ENCODE data around the gene ATP6V1B1.

ATP6V1B1 gene

DNA sequence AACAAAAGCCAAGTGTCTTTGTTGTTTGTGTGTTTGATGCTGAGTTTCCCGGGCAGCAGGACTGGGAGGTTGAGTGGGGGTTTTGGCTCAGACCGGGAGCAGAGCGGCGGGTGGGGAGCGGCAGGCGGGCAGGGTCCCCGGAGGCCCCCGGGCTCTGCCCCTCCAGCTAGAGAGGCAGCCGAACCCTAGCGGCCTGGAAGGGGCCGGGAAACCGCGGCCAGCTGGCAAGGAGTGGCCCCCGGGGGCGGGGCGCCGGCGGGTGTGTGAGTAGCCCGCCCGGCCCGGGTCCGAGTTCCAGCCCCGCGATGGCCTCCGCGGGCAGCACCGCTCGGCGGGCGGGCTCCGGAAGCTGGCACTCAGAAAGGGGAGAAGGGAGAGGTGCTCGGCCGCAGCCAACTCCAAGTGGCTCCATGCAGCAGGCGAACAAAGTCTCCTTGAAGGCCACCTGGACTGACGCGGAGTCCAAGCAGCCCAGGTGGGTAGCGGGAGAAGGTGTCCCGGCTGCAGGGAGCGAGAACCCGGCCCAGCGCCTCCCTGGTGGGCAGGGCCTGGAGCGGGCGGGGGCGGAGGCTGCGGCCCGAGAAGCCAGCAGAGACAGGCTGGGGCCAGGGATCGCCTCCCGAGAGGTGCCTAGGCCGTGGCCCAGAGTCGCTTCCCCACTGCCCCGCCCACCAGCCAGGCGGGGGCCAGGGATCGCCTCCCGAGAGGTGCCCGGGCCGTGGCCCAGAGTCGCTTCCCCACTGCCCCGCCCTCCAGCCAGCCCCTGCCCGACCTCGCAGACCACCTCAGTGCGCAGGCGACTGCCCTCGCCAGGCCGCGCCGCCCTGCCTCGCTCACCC is 42.9 kb downstream of the ATP6V1B1 start, which contains the start of gene ANKRD53:
ANKRD53 (plus strand) TSS at position 290 of the 839 bp plus-strand sequence; CDS start at position 306, 16 bp downstream.
- no peak for FAIRE-seq

DNA sequence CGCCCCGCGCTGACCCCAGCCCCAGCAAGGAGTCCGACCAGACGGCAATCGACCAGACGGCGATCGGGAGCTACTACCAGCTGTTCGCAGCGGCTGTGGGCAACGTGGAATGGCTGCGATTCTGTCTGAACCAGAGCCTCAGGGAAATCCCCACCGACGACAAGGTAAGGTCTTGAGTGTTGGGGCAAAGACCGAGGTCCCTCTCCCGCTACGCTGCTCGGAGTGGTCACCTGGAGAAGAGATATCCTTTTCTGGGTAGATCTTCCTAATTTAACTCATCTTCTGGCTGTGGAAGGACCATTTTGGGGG is 43.4 kb downstream of the ATP6V1B1 start:
- FAIRE-seq: no peak

DNA sequence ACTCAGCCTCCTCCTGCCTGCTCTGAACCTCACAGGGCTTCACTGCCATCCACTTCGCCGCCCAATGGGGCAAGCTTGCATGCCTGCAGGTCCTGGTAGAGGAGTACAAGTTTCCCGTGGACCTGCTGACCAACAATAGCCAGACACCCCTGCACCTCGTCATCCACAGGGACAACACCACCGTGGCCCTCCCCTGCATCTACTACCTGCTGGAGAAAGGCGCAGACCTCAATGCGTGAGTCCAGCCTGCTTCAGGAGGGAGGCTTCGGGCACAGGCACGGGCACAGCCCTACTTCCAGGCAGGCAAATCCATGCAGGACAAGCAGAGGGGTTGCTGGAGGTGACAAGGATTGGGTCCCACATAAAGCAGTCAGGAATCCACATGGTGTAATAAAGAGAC is 43.9 kb downstream of the ATP6V1B1 start:
- FAIRE-seq: no peak

DNA sequence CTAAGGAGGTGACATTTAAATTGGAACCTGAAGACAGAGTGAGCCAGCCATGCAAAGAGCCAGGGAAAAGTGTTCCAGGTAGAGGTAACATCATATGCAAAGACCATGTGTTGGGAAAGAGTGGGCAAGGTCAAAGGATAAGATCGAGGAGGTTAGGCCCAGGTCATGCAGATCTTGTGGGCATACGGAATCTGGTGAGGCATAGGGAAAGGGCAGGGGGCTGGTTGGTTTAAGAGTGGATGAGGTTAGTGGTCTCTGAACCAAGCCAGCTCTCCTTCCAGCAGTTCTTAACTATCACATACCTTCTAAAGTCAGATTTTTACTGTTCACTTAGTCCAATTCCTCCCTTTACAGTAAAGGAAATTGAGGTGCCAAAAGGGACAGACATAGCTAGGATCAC is 45.7 kb downstream of the ATP6V1B1 start:
- FAIRE-seq: no peak

DNA sequence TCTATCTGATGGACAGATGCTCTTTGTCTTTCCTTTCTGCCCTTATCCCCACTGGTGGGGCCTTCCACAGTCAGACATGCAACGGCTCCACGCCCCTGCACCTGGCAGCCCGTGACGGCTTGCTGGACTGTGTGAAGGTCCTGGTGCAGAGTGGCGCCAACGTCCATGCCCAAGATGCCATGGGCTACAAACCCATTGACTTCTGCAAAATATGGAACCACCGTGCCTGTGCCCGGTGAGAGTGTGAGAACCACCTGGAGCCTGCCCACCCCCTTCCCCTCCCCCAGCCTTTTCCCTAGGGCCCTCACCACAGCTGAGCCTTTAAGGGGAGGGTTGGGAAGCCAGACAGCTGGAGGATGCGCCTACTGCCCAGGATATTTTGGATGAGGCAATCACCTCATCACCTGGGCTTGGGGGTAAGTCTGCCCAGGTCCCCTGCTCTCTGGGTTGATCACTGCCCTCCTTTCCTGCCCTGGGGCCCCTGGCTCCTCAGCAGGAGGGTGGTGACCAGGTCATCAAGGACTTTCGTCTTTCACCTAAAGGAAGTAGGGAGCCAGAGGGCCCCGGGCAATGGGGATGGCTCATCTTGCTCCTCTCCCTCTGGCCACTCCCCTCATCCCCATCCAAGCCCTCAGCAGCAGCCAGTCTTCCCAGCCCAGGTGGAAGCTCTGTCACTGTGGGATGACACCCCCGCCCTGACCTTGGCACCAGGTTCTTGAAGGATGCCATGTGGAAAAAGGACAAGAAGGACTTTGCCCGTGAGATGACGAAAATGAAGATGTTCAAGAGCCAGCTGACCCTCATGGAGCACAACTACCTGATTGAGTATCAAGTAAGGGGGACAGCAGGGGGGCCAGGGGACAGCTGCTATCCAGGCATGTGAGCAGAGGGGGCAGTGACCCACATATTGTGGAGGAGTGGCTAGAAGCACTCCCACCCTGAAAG is 46.4 kb downstream of the ATP6V1B1 start:
- no peak for FAIRE-seq

DNA sequence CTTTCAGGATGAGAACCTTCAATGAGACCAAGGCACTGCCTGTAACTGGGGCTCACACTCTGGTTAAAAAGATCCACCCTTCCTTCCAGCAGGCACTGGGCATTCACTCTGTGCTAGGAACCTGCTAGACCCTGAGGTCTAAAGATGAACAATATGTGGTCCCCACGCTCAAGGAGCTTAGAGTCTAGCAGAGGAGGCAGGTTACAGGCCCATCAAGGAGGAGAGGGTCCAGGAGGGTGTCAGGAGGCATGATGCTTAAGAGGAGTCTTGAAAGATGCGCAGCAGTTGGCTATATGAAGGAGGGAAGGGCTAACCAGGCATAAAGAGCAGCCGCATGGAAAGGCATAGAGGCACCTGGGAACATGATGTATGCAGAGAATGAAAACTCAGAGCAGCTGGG is 47.3 kb downstream of the ATP6V1B1 start:
- FAIRE-seq: no peak

DNA sequence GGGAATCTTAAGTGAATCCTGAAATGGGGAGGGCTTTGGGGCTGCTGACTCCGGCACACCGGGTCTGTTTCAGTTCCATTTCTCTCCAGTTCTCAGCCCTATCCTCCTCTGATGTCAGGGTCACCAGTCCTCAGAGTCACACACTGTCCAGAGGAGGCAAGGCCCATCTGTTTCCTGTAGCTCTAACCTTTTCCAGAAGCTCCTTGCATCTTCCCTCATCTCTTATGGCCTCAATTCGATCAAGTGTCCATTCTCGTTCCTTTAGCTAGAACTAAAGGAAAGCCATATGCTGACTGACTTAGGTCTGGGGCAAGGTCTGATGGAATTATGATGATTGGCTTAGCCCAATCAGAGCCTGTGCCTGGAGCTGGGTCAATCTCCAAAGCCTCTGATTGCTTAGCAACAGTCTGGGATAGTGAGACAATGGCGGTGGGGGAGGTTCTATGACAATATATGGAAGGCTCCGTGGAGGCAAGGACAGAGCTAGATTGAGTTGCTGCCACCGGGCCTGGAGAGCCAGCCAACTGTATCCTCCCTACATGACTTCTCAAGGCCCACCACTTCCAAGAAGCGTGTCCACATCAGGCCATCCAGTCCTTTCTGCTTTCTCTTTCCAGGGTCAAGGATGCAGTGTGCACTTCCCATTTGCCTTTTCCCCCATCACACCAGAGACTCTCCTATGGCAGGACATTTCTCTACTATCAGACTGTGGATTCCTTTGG is 48.0 kb downstream of the ATP6V1B1 start:
- FAIRE-seq: no peak

DNA sequence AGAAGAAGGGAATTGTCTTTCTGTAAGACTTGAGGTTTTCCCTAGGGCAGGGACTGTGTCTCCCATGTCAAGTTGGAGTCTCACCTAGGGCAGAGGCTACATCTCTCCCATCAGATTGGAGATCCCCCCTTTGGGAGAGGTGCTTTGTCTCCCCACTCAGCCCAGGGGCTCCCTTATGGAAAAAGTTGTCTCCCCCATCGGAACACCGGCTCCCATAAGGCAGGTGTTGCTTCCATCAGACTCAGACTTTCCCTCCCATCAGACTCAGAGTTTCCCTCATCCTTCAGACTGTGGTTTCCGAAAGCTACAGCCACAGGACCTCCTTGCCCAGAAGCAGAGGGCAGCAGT is 48.5 kb downstream of the ATP6V1B1 start:
- no peak for FAIRE-seq

DNA sequence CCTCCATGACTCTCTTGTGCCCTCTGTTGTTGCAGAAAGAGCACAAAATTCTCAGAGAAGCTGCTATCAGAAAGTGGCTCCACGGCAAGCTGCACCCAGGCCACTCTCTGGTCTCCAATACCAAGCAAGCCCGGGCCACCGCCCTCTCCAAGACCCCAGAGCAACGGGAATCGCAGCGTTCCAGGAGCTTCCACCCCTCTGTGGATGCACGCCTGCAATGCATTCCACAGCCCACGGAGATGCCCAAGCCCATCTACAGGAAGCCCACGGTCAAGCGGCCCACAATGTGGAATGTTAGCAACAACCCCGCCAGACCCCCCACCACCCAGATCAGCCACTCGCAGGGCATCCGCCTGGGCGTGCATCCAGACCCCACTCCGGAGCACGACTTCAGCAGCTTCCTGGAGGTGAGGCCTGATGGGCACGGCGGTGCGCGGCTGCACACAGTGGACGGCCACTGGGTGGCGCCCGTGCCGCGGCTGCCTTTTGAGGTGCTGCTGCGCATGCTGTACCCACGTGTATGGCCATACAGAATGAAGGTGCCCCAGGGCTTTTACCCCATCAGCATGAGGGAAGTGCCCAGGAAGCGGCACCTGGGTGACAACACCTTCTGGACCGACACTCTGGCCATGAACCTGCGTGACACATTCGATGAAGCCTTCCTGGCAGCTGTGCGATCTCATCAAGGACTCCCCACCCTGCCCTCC is 49.0 kb downstream of the ATP6V1B1 start:
- no peak for FAIRE-seq

DNA sequence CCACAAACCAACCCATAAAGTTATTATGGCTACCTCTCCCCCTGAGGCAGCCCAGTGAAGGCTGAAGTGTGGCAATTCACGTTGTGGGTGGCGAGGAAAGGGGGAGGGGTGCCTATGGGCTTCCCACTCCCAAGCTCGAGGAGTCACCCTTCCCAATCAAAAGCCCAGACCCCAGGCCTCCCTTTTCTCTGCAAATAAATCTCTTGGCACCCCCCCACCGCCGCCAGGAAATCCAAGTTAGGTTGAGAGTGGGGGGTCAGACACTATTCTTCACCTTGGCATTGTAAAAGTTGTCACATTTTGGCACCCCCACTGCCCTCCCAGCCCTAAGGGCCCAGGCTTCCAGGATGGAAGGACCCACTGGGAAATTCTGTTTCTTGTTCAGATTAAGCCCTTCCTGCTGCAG is 49.6 kb downstream of the ATP6V1B1 start:
- FAIRE-seq: no peak

DNA sequence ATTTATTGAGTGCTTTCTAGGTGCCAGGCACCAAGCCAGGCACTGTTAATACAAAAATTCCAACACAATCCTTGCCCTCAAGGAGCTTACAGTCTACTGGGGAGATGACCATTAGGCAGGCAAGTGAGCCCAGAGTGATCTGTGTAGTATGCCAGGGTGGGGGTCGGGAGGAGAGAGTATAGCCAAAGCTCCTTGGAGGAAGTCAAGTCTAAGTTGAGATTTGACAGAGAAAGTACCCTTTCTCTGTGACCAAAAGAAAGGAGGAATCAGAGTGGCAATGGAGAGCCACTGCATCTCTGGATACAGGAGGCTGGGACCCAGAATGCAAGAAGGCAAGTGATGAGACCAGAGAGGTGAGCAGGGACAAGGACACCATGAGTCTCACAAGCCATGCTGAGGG is 50.3 kb downstream of the ATP6V1B1 start:
- no peak for FAIRE-seq

DNA sequence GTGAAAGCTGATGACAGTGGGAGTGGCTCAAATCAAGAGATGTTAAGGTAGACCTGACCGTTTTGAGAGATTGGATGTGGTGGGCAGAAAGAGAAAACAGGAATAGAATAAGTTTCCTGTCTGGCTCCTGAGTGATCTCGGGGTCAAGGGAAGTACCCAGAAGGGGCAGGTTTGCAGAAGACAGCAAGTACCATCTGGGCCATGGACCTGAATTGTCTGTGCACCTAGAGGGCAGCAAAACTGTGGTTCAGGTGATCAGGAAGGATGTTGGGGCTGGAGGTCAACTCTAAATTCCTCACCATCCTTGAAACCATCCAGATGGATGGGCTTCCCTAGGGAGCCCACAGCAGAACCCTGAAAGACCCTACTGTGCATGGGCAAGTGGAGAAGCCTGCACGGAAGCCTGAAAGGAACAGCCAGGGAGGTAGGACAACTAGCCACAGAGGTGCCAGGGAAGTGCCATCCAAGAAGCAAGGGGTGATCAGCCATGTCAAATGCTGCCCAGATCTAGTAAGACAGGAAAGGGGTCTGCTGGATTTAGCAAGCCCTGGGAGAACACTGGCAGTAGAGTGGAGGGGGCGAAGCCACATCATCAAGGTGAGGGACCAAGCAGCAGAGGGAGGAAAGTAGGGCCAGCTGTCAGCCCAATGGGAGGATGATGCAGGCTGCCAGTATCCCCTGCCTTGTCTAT is 50.9 kb downstream of the ATP6V1B1 start:
- FAIRE-seq: no peak

DNA sequence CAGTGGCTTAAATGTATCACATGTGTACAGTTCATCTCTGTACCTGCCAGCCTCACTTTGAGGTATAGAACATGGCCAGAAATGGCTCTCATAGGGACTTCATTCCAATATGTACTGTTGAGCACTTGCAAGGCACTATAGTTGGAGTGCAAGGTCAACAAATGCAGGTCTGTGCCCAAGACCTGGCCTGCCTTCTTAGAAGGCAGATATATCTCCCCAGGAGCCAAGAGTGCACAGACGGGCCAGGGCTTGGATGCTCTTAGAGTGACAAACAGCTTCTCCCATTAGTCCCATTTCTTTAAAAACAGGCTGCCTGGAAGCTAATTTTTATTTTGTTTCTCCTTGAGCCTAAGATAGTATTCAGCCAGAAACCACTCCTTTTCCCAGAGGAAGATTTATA is 51.7 kb downstream of the ATP6V1B1 start:
- FAIRE-seq: no peak

DNA sequence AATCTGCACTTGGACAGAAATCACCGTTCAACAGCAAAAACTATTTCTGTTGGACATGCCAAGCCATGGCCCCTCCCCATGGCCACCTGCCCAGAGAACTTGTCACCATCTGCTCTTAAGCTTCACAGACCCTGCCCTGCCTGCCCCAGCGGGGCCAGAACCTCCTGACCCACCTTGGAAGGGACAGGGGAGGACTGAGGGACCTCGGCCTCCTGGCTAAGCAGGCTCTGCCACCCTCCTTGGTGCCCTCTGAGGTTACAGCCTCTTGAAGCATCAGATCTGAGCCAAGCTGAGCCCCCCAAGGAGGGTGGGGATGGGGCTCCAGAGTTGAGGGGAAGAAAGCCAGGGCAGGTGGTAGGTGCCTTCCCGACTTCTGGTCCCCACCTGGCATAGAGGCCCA is 52.5 kb downstream of the ATP6V1B1 start:
- no peak for FAIRE-seq

DNA sequence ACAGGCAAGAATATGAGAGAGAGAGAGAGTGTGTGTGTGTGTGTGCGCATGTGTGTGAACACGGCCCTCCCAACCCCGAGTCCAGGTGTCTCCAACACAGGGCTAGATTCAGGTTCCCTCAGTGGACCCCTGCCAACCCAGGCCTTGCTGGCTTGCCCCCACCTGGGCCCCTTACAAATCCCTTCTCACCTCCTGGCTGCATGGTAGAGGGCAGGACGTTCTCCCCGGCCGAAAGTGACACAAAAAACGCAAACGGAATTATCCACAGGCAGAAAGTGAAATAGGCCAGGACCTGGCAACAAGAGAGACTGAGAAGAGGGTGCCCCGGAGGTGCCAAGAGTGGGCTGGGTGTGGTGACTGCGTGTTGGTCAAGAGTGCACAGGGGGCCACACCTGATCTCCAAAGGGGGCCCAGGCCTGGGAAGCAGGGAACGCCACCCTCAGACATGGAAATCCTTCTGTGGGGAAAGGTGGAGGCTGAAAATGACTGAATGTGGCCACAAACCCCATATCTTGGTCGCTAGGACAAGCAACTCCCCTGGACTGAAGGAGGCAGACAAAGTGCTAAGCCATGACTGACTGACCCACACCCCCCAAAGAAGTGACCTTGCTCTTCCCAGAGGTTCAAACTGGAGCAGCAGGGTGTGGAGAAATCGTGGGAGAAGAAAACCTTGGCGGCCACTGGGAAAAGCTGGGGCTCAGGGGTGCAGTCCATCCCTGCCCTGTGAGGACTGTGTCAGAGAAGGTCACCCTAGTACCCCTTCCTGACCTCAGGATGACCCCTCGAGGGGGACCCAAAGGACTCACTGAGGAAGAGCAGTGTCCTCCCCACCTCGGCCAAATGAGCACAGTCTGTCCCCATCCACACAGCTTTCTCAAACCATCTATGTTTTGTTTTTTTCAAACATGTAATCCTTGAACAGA is 53.3 kb downstream of the ATP6V1B1 start:
- no peak for FAIRE-seq

DNA sequence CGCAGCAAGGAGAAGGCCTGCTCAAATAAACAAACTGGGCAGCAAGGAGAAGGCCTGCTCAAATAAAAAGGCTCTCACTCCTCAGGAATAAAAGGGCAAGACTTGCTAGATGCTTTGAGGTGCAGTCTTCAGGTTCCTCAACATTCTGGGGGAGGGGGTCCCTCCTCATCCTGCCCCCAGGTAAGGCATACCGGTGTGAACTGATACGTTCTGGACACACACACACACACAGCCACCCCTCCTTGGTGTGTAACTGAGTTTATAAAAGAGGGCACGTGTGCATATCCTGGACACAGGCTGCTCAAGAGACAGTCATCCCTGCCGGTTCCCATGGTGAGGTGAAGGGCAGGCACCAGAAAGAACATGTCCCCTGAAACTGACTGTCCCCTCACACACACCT is 54.5 kb downstream of the ATP6V1B1 start:
- no peak for FAIRE-seq

DNA sequence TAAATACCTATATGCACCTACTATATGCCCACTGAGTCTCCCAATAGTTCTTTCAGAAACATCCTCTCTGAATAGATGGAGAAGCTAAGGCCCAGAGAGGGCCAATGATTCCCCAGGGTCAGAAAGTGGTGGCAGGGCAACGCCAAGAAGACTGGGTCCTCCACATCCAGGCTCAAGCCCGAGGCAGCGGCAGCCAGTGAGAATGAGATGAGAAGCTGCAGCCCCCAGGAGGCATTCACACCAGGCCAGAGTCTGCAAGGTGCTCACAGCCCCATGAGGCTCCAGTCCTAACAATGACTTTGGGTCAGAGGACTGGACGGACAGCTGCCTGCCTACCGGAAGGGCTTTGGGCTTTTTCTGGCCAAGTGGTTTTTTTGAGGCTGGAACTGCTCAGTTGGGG is 55.4 kb downstream of the ATP6V1B1 start:
- no peak for FAIRE-seq

DNA sequence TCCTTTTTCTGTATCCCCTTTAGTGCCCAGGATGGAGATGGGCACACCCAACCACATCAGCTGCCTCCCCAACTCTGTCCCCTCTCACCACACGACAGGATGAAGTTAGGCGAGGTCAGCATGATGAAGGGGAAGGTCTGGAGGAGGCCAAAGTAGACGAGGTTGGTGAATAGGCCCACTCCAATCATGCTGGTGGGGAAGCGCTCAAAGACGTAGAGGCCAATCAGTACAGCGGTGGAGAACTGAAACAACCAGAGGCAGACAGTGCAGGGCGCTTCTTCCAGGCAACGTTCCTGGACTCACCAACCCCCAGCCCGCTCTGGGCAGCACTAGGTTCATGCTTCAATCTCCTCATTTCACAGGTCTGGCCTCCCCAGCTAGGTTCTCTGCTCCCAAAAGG is 56.0 kb downstream of the ATP6V1B1 start:
- FAIRE-seq: no peak

DNA sequence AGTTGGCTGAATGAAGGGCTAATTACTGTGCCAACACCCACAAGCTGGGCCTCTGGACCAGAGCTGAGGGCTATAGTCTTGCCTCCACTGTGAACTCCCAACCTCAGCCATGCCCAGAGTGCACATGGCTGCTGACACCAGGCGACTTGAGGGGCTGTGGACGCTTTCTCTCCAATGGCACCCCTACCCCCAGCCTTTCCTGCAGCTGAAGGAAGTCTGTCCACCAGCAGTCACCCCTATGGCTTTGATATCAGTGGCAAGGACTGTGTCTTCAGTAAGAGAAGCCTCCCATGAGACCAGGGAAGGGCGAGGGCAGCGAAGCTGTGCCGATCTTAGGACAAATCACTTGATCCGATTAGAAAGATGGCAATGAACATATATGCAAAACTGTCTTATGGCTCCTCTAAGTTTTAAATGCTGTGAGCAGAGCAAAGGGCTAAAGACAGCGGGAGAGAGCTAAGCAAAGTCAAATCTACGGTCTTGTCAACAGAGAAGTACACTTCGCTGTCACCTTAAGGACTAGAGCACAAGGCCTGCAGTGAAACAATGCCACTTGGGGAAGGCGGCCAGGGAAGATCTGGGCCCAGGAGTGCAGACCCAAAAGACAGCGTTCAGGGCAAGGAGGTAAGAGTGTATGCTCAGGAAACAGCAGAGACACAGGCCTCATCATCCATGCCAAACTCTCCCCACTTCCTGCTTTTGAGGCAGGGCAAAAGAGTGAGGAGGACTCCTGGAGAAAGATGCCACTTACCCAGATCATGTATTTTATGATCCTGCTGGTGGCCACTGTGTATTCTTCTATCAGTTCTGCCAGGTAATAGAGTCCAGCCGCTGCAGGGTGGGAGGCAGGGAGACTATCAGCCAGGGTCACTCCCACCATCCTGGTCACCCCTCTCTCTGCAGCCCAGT is 57.5 kb downstream of the ATP6V1B1 start:
- no peak for FAIRE-seq
